Posterior vena cava (tissue), 2 donors: ENCODE data around the gene KCNMA1. TPM values are rescaled to one million over a fixed set of nuclear protein-coding genes. Genes with fewer than 3 reads are reported as not detected.

Experiments used
- DNase-seq: peaks from one replicate; pipeline ENCODE4 v3.0.0-alpha.2; 2020; ENCODE audit warnings: low spot score
- intact Hi-C, 2 donors: fragments of 100-400 bp; cut with DNase I; formaldehyde crosslinking; loops; one replicate each; pipeline versions ENCODE4 v1.14.1 to v1.14.2; 2022 to 2023
- total RNA-seq, 2 donors: library from RNA; stranded (reverse); fragmentation: NEBNext Ultra II Directional; extraction: Animal tissue kit (Norgen Biotek cat#: 25700); gene quantifications; one replicate each; pipeline ENCODE4 v1.2.1, GENCODE V29; 2021
- donor health status: DM: yes; HTN: yes; CAD: no.
- donor health status: DM: yes; HTN: yes; CAD: no.

The KCNMA1 gene
- total RNA-seq, 2 donors from 2014 or later, result 99.7 to 117 TPM

- DNase-seq, result no peak
- intact Hi-C loops, result no loop called here
Observed at GRCh38 chr10:77045085-77045484, 592.5 kb downstream of the KCNMA1 start.

GRCh38 chr10:77043420-77043763 is 594.2 kb downstream of the KCNMA1 start:
- intact Hi-C loops, result no loop called here
- no peak for DNase-seq

DNA sequence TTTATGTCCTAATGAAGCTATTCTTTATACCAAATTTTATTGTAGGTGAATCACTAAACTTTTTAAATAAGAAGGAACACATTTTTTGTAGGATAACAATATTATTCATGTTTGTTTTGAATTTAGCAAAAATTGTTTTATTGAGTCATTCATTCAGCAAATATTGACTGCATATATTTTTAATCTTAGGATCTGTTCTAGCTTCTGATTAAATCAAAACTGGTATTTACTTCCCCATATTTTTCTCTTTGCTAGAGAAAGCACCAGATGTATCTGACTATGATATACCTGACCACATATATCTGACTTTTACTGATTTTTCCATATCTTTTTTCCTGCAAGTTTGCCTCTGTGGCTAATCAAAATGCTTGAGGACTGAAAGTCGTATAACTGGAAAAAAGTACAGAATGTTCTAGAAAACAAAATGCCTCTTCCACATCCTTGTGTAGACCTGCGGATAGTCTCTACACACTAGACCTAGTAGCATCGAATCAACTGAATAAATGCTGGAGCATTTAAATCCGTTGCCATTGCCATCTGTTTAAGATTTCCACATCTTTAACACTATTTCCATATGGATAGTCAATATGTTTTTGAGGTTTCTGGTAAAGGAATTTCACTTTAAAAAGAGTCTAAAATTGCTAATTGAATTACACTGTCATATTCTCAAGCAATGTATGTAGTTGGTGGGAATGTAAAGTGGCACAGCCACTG is 594.7 kb downstream of the KCNMA1 start:
- no peak for DNase-seq
- intact Hi-C loops, result no loop called here

- no peak for DNase-seq
- intact Hi-C loops, result no loop called here
Observed at GRCh38 chr10:77041636-77042258, 595.9 kb downstream of the KCNMA1 start.

- intact Hi-C loops, result no loop called here
- no peak for DNase-seq
Observed at GRCh38 chr10:77038407-77038806, 599.2 kb downstream of the KCNMA1 start.

GRCh38 chr10:77037735-77038403 is 599.7 kb downstream of the KCNMA1 start:
- DNase-seq, result no peak
- intact Hi-C loops, result no loop called here

GRCh38 chr10:77036993-77037734 is 600.4 kb downstream of the KCNMA1 start:
- no peak for DNase-seq
- intact Hi-C loops, result no loop called here

GRCh38 chr10:77036276-77036675 is 601.3 kb downstream of the KCNMA1 start:
- intact Hi-C loops, result no loop called here
- DNase-seq, result no peak

GRCh38 chr10:77034795-77035194 is 602.8 kb downstream of the KCNMA1 start:
- no peak for DNase-seq
- intact Hi-C loops, result no loop called here

DNA sequence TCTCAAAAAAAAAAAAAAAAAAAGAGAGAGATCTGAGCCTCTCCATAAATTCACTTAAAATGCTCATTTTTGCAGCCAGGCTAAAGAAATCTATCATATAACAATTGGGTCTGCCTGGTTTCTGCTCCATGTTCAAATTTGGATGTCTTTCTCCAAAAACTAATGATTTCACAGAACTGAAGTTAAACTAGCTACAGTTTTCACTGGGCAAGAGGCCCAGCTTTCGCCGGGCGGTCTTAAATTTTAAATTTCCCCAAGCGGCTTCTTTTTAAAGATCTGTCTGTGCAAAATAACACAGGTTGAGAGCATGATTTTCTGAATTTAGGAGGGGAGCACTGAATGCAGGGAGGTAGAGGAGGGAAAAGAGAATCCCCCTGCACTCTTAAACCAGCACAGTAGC is 603.4 kb downstream of the KCNMA1 start:
- intact Hi-C loops, result no loop called here
- DNase-seq, result no peak

DNA sequence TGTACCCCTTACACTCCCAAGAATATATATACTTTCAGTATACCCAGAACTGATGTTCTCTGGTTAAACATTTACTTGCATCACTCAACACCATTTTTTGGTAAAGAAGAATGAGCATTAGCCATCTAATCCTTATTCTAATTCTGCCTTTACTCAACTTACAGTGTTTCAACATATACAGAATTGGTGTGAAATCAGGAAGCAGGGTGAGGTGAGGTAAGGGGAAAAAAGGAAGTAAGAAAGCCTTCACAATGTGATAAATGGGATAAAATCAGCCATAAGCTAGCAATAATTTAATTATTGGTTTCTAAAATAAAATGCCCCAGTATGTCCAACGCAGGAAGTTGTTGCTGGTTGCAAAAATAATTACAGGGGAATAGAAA is 605.4 kb downstream of the KCNMA1 start:
- intact Hi-C loops, result no loop called here
- no peak for DNase-seq

- intact Hi-C loops, result no loop called here
- DNase-seq, result no peak
Observed at GRCh38 chr10:77031531-77032187, 605.9 kb downstream of the KCNMA1 start.

GRCh38 chr10:77030974-77031373 is 606.6 kb downstream of the KCNMA1 start:
- intact Hi-C loops, result no loop called here
- no peak for DNase-seq

- no peak for DNase-seq
- intact Hi-C loops, result no loop called here
Observed at GRCh38 chr10:77029777-77030717, 607.6 kb downstream of the KCNMA1 start.

GRCh38 chr10:77028042-77028441 is 609.6 kb downstream of the KCNMA1 start:
- intact Hi-C loops, result no loop called here
- no peak for DNase-seq

- DNase-seq, result no peak
- intact Hi-C loops, result no loop called here
Observed at GRCh38 chr10:77027576-77027975, 610.0 kb downstream of the KCNMA1 start.

- DNase-seq, result no peak
- intact Hi-C loops, result no loop called here
Observed at GRCh38 chr10:77027141-77027540, 610.5 kb downstream of the KCNMA1 start.

- intact Hi-C loops, result no loop called here
- no peak for DNase-seq
Observed at GRCh38 chr10:77026148-77026547, 611.5 kb downstream of the KCNMA1 start.

DNA sequence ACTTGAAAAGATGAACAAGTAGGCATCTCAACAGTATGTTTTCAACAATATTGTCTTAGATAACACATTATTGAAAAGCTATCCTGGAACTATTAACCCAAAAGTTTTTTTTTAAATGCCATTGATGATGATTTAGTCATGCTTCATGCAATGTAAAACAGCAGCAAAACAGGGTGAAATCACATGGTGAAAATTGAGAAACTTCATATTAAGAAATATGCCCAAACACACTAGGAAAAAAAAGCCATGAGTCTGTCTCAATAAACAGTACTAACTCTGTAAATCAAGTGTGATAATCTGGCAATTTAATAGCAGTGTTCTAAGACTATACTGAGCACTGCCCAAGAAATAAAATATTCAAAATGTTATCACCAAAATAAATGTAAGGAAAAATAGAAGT is 613.1 kb downstream of the KCNMA1 start:
- DNase-seq, result no peak
- intact Hi-C loops, result no loop called here
